GM12878 (cell line): ENCODE results near the gene INPP4B. TPM values are rescaled to one million over a fixed set of nuclear protein-coding genes. Genes with fewer than 3 reads are reported as not detected.

Source experiments
- ATAC-seq: fragments of 200-7000 bp; cut with Tn5 transposase; 3 replicates; pipeline ENCODE4 v1.9.1; 2020; ENCODE audit warnings: mild to moderate bottlenecking, moderate library complexity
- BruUV-seq: library from RNA; stranded (reverse); fragments of 400-500 nt; replicated peaks from 2 replicates; lab custom pipeline; 2021; lab: Mats Ljungman, UMichigan
- CTCF ChIA-PET: fragments of 300-600 bp; sonication (Branson Sonifier 250); formaldehyde crosslinking; extraction: SDS; loops from one replicate; lab custom pipeline; 2021; ENCODE audit warnings: inconsistent platforms; lab: Yijun Ruan, JAX
- POLR2A ChIA-PET: fragments of 350-600 bp; formaldehyde crosslinking; extraction: SDS; loops from one replicate; lab custom pipeline; 2021; ENCODE audit warnings: inconsistent platforms; lab: Charles Lee
- RAD21 ChIA-PET: fragments of 300-600 bp; sonication (Branson Sonifier 250); formaldehyde crosslinking; loops from one replicate; lab custom pipeline; 2023; ENCODE audit warnings: antibody characterized with exemption; ENCODE audit not compliant: unreplicated experiment; lab: Charles Lee
- SMC1A ChIA-PET: fragments of 300-600 bp; sonication (Branson Sonifier 250); formaldehyde crosslinking; loops from one replicate; lab custom pipeline; 2023; ENCODE audit not compliant: unreplicated experiment, uncharacterized antibody; lab: Charles Lee
- DNase-seq: peaks from one replicate; pipeline ENCODE4 v3.0.0-alpha.2; 2011; ENCODE audit warnings: low read depth, low spot score
- FAIRE-seq: peaks from 3 replicates; lab custom pipeline; 2011; peaks lifted over from hg19 to GRCh38; lab: Jason Lieb, UNC
- H2AFZ ChIP-seq: 2 replicates; pipeline ENCODE4 v1.6.0; 2011; ENCODE audit warnings: low read depth, low read length, control low read depth; ENCODE audit not compliant: control insufficient read depth
- H3K27ac ChIP-seq: 2 replicates; pipeline ENCODE4 v1.5.1; 2011; ENCODE audit warnings: control low read depth; ENCODE audit not compliant: control insufficient read depth, insufficient read depth
- H3K27me3 ChIP-seq, 2 experiments: replicated peaks in 1 of 2; 2 replicates each; pipeline versions ENCODE4 v1.6.0 to v1.6.1; 2011; ENCODE audit warnings: low read length in 1 of 2; ENCODE audit not compliant: control insufficient read depth in 2 of 2, insufficient read depth in 2 of 2
- H3K36me3 ChIP-seq, 2 experiments: 2 replicates each; pipeline ENCODE4 v1.5.1; 2011; ENCODE audit warnings: low read length in 1 of 2; ENCODE audit not compliant: control insufficient read depth in 2 of 2, insufficient read depth in 2 of 2
- H3K4me1 ChIP-seq: 2 replicates; pipeline ENCODE4 v1.6.1; 2011; ENCODE audit warnings: mild to moderate bottlenecking, low read length, moderate library complexity, mixed read lengths; ENCODE audit not compliant: control insufficient read depth, insufficient read depth
- H3K4me2 ChIP-seq: 2 replicates; pipeline ENCODE4 v1.6.0; 2011; ENCODE audit warnings: control low read depth; ENCODE audit not compliant: control insufficient read depth, insufficient read depth
- H3K4me3 ChIP-seq: fragments of 200-600 bp; sonication (generic); 2 replicates; pipeline ENCODE4 v1.5.1; 2016
- H3K79me2 ChIP-seq: 2 replicates; pipeline ENCODE4 v1.6.0; 2011; ENCODE audit warnings: low read length; ENCODE audit not compliant: control insufficient read depth, insufficient read depth
- H3K9ac ChIP-seq: 2 replicates; pipeline ENCODE4 v1.8.0; 2011; ENCODE audit warnings: low read length, control low read depth, mixed read lengths; ENCODE audit not compliant: control insufficient read depth, insufficient read depth
- H3K9me3 ChIP-seq: replicated peaks from 3 replicates; pipeline ENCODE4 v1.5.1; 2011; ENCODE audit warnings: mild to moderate bottlenecking, low read length; ENCODE audit not compliant: control insufficient read depth, insufficient read depth
- H4K20me1 ChIP-seq: 2 replicates; pipeline ENCODE4 v1.6.0; 2011; ENCODE audit not compliant: control insufficient read depth, insufficient read depth
- BHLHE40 ChIP-seq, 2 experiments: fragments of 450-650 bp in 1 of 2; IDR thresholded peaks; 2 replicates each; pipeline ENCODE4 v1.6.1; 2011 to 2017; ENCODE audit warnings: low read depth in 2 of 2, borderline replicate concordance in 1 of 2, improper control_type of control experiment in 1 of 2, low read length in 1 of 2, mild to moderate bottlenecking in 1 of 2
- CUX1 ChIP-seq: IDR thresholded peaks from 2 replicates; pipeline ENCODE4 v1.6.1; 2012; ENCODE audit warnings: improper control_type of control experiment, low read depth, low read length; ENCODE audit not compliant: insufficient replicate concordance
- SKIL ChIP-seq: fragments of 450-650 bp; IDR thresholded peaks from 2 replicates; pipeline ENCODE4 v1.6.1; 2017; ENCODE audit warnings: mild to moderate bottlenecking, low read depth, inconsistent platforms; ENCODE audit not compliant: poor library complexity, severe bottlenecking
- SMAD5 ChIP-seq: IDR thresholded peaks from 2 replicates; pipeline ENCODE4 v1.6.1; 2016; ENCODE audit warnings: antibody characterized with exemption, low read depth
- WGBS: methylation state at CpG from one replicate; pipeline ENCODE4 v1.1.6; 2016; ENCODE audit warnings: low lambda C conversion rate; ENCODE audit not compliant: insufficient replicate concordance, insufficient coverage; ENCODE audit errors: missing lambda C conversion rate; 5-methylcytosine and 5-hydroxymethylcytosine counted together
- in situ Hi-C: fragments of 300-500 bp; cut with MboI; formaldehyde crosslinking; loops from 9 replicates; pipeline ENCODE4 v1.14.3; 2018; ENCODE audit warnings: mixed read lengths
- intact Hi-C: fragments of 100-400 bp; cut with micrococcal nuclease; formaldehyde crosslinking; loops from one replicate; pipeline ENCODE4 v1.14.2; 2022; ENCODE audit not compliant: unreplicated experiment
- polyA plus RNA-seq, 11 experiments: library from polyadenylated mRNA; depleted of rRNA in 4 of 11; unstranded in 6 of 11; stranded (reverse) in 5 of 11; fragments of >200 nt; fragmentation: Nextera tagmentation in 4 of 11; fragmentation: Illumina TruSeq in 1 of 11; extraction: Ambion mirVana in 4 of 11; extraction: Trizol in 1 of 11; gene quantifications; 1 replicate in 1 of 11; 2 replicates in 10 of 11; pipeline versions ENCODE4 v1.2.1 to v1.2.3, GENCODE V29; 2011 to 2016; ENCODE audit warnings: inconsistent platforms in 2 of 11, missing spikeins in 2 of 11, low read depth in 1 of 11
- total RNA-seq, 4 experiments: library from RNA; depleted of rRNA in 3 of 4; stranded (reverse); fragments of >200 nt in 3 of 4; fragmentation: Illumina TruSeq in 1 of 4; extraction: Trizol in 1 of 4; gene quantifications; 2 replicates each; pipeline versions ENCODE4 v1.2.1 to v1.2.3, GENCODE V29; 2013 to 2021

The INPP4B gene
- total and polyA plus RNA-seq, 10 of the 15 experiments (the other 5 are each of a cell fraction or from before 2014, with no cell fraction given) = 0.53 to 11.2 (median 0.95) TPM

- TF ChIP-seq CUX1 (no peak), BHLHE40 (IDR thresholded peaks at IDR 0.05; ENCODE audit: borderline replicate concordance in 1 of 2, low read depth in 2 of 2, low read length in 1 of 2) (no peak)
Measured at GRCh38 chr4:142708231-142708630, 137.9 kb downstream of the INPP4B start (continued).

GRCh38 chr4:142707401-142707800 lies 138.7 kb downstream of the INPP4B start:
- Histone ChIP-seq H3K36me3 (no peaks in the 10 kb centered on the region), H3K79me2 (no peaks in the 10 kb centered on the region), H3K27ac (no peak overlapping the region), H2AFZ (no peak overlapping the region), H3K4me2 (no peak overlapping the region), H3K9ac (no peak overlapping the region), H3K27me3 (no peaks in the 10 kb centered on the region), H3K4me3 (no peak overlapping the region), H4K20me1 (no peaks in the 10 kb centered on the region), H3K9me3 (no peaks in the 10 kb centered on the region; the same call in 2 of the 3 replicates), H3K4me1 (no peaks in the 10 kb centered on the region)
- TF ChIP-seq SMAD5 = no peak
- no peak for TF ChIP-seq SKIL
- ATAC-seq = no peak
- RAD21 ChIA-PET = no interaction called here
- in situ Hi-C loops = loop anchor here (25.0 kb wide), 1 partner anchor 570 kb away; no protein-coding TSS in a partner anchor
- BruUV-seq = no TSS peak
- intact Hi-C loops = no loop called here
- DNase-seq = no peak
- CTCF ChIA-PET = no interaction called here
- POLR2A ChIA-PET = no interaction called here
- 0% methylated on average over 1 of the region's 1 CpG for WGBS
- FAIRE-seq = no peak
- SMC1A ChIA-PET = no interaction called here
